H1 (cell line): Measurements from ENCODE around the gene FSD1L. TPM values are rescaled to one million over a fixed set of nuclear protein-coding genes. Genes with fewer than 3 reads are reported as not detected.

Experiments used
- CTCF ChIA-PET: fragments of 300-600 bp; sonication (Branson Sonifier 250); formaldehyde crosslinking; loops from one replicate; lab custom pipeline; 2021; ENCODE audit not compliant: partially characterized antibody; lab: Charles Lee
- POLR2A ChIA-PET: fragments of 300-600 bp; sonication (Branson Sonifier 250); formaldehyde crosslinking; loops from one replicate; lab custom pipeline; 2021; ENCODE audit warnings: inconsistent platforms; ENCODE audit not compliant: partially characterized antibody; lab: Charles Lee
- DNase-seq, 2 experiments: peaks; one replicate each; pipeline versions ENCODE4 v3.0.0 to v3.0.0-alpha.2; 2010 to 2022; ENCODE audit warnings: low spot score in 2 of 2, low read depth in 1 of 2, mixed read lengths in 1 of 2
- FAIRE-seq: peaks from 2 replicates; lab custom pipeline; 2011; peaks lifted over from hg19 to GRCh38; lab: Jason Lieb, UNC
- H2AFZ ChIP-seq: 2 replicates; pipeline ENCODE4 v1.8.1; 2012; ENCODE audit warnings: low read length, inconsistent platforms
- H2AK5ac ChIP-seq: 2 replicates; pipeline ENCODE4 v1.6.1; 2013; ENCODE audit warnings: low read depth, low read length
- H2BK120ac ChIP-seq: replicated peaks from 2 replicates; pipeline ENCODE3; 2013; ENCODE audit warnings: low read depth, low read length, inconsistent platforms
- H2BK12ac ChIP-seq: 2 replicates; pipeline ENCODE4 v1.6.1; 2013; ENCODE audit warnings: low read depth, low read length
- H2BK15ac ChIP-seq: 2 replicates; pipeline ENCODE4 v1.6.1; 2013; ENCODE audit warnings: low read length
- H2BK20ac ChIP-seq: 2 replicates; pipeline ENCODE4 v1.6.1; 2013; ENCODE audit warnings: low read length
- H2BK5ac ChIP-seq: 2 replicates; pipeline ENCODE4 v1.6.1; 2013; ENCODE audit warnings: low read depth, low read length
- H3K14ac ChIP-seq: 2 replicates; pipeline ENCODE4 v1.6.1; 2013; ENCODE audit warnings: inconsistent platforms; ENCODE audit not compliant: insufficient read length
- H3K18ac ChIP-seq: 2 replicates; pipeline ENCODE4 v1.6.1; 2013; ENCODE audit warnings: low read length; ENCODE audit errors: extremely low read depth
- H3K23ac ChIP-seq: 2 replicates; pipeline ENCODE4 v1.6.1; 2013; ENCODE audit warnings: inconsistent platforms; ENCODE audit not compliant: insufficient read length
- H3K23me2 ChIP-seq: 2 replicates; pipeline ENCODE4 v1.6.1; 2013; ENCODE audit warnings: low read depth, low read length
- H3K27ac ChIP-seq: 2 replicates; pipeline ENCODE4 v1.6.1; 2011; ENCODE audit warnings: low read depth, low read length, inconsistent platforms
- H3K27me3 ChIP-seq, 4 experiments: replicated peaks in 1 of 4; 1 replicate in 1 of 4; 2 replicates in 3 of 4; pipeline versions ENCODE4 v1.6.1 to v1.8.1; 2011 to 2013; ENCODE audit warnings: low read length in 3 of 4, mild to moderate bottlenecking in 3 of 4, inconsistent platforms in 2 of 4, mixed read lengths in 2 of 4, moderate library complexity in 1 of 4; ENCODE audit not compliant: control insufficient read depth in 3 of 4, insufficient read depth in 3 of 4; ENCODE audit errors: extremely low read depth in 1 of 4
- H3K36me3 ChIP-seq, 4 experiments: 2 replicates each; pipeline versions ENCODE4 v1.6.1 to v1.8.1; 2011 to 2013; ENCODE audit warnings: mild to moderate bottlenecking in 4 of 4, low read length in 3 of 4, moderate library complexity in 2 of 4, control low read depth in 1 of 4, inconsistent platforms in 1 of 4; ENCODE audit not compliant: insufficient read depth in 4 of 4, control insufficient read depth in 2 of 4
- H3K4ac ChIP-seq: replicated peaks from 2 replicates; pipeline ENCODE3; 2013; ENCODE audit warnings: low read length, low read depth, mixed read lengths, inconsistent platforms; ENCODE audit not compliant: insufficient read length
- H3K4me1 ChIP-seq, 4 experiments: replicated peaks in 1 of 4; 1 replicate in 1 of 4; 2 replicates in 3 of 4; pipeline versions ENCODE4 v1.6.1 to v1.8.1; 2011 to 2013; ENCODE audit warnings: low read length in 3 of 4, inconsistent platforms in 2 of 4, mixed read lengths in 1 of 4; ENCODE audit not compliant: insufficient read depth in 4 of 4, control insufficient read depth in 3 of 4
- H3K4me2 ChIP-seq, 2 experiments: 2 replicates each; pipeline versions ENCODE4 v1.6.1 to v1.8.1; 2011 to 2013; ENCODE audit warnings: low read depth in 2 of 2, low read length in 2 of 2, control low read depth in 1 of 2, inconsistent platforms in 1 of 2, mild to moderate bottlenecking in 1 of 2; ENCODE audit not compliant: insufficient read depth in 1 of 2
- H3K4me3 ChIP-seq, 4 experiments: fragments of 200-600, 300-600 bp in 1 of 4; sonication (generic), shearing (Covaris generic), sonication (Bioruptor Twin) in 1 of 4; 2 replicates each; pipeline versions ENCODE4 v1.5.1 to v1.8.1; 2011 to 2016; ENCODE audit warnings: low read length in 4 of 4, low read depth in 3 of 4, control low read depth in 2 of 4, inconsistent platforms in 2 of 4, mild to moderate bottlenecking in 2 of 4, mixed read lengths in 1 of 4, moderate library complexity in 1 of 4; ENCODE audit not compliant: insufficient read depth in 2 of 4; ENCODE audit errors: extremely low read depth in 1 of 4
- H3K56ac ChIP-seq: replicated peaks from 2 replicates; pipeline ENCODE3; 2013; ENCODE audit warnings: low read depth, mild to moderate bottlenecking, mixed read lengths, low read length, inconsistent platforms; ENCODE audit not compliant: insufficient read length
- H3K79me1 ChIP-seq: 2 replicates; pipeline ENCODE4 v1.6.1; 2013; ENCODE audit warnings: low read depth, low read length, control low read depth
- H3K79me2 ChIP-seq, 2 experiments: 2 replicates each; pipeline versions ENCODE4 v1.6.1 to v1.8.1; 2012 to 2013; ENCODE audit warnings: low read length in 2 of 2, mild to moderate bottlenecking in 2 of 2, inconsistent platforms in 1 of 2; ENCODE audit not compliant: insufficient read depth in 2 of 2, control insufficient read depth in 1 of 2
- H3K9ac ChIP-seq, 4 experiments: replicated peaks in 1 of 4; 1 replicate in 1 of 4; 2 replicates in 3 of 4; pipeline versions ENCODE4 v1.6.1 to v1.8.1; 2011 to 2013; ENCODE audit warnings: low read depth in 3 of 4, low read length in 3 of 4, control low read depth in 2 of 4, mild to moderate bottlenecking in 2 of 4, moderate library complexity in 2 of 4, inconsistent platforms in 1 of 4; ENCODE audit errors: extremely low read depth in 1 of 4
- H3K9me3 ChIP-seq, 2 experiments: 2 replicates each; pipeline versions ENCODE4 v1.6.1 to v1.8.1; 2012 to 2013; ENCODE audit warnings: mild to moderate bottlenecking in 2 of 2, moderate library complexity in 2 of 2, control low read depth in 1 of 2, inconsistent platforms in 1 of 2, low read depth in 1 of 2, low read length in 1 of 2, mixed read lengths in 1 of 2; ENCODE audit not compliant: insufficient read depth in 2 of 2
- H4K20me1 ChIP-seq, 2 experiments: replicated peaks in 1 of 2; 2 replicates each; pipeline versions ENCODE3 to v1.8.1; 2011 to 2013; ENCODE audit warnings: inconsistent platforms in 2 of 2, low read length in 2 of 2, mild to moderate bottlenecking in 1 of 2; ENCODE audit not compliant: insufficient read depth in 2 of 2, control insufficient read depth in 1 of 2
- H4K5ac ChIP-seq: 2 replicates; pipeline ENCODE4 v1.6.1; 2013; ENCODE audit warnings: low read length, low read depth, mixed read lengths, inconsistent platforms; ENCODE audit not compliant: insufficient read length
- H4K8ac ChIP-seq: 2 replicates; pipeline ENCODE4 v1.8.0; 2013; ENCODE audit warnings: mild to moderate bottlenecking, moderate library complexity, low read length, inconsistent platforms; ENCODE audit not compliant: insufficient read depth; ENCODE audit errors: extremely low read depth
- H4K91ac ChIP-seq: replicated peaks from 2 replicates; pipeline ENCODE3; 2013; ENCODE audit warnings: low read length, mixed read lengths, inconsistent platforms; ENCODE audit not compliant: insufficient read length
- CBX5 ChIP-seq: fragments of 300-800, 300-1000 bp; sonication (generic); IDR thresholded peaks from 2 replicates; pipeline ENCODE4 v1.7.1; 2016; ENCODE audit warnings: antibody characterized with exemption, low read length, low read depth
- GTF2F1 ChIP-seq: IDR thresholded peaks from 2 replicates; pipeline ENCODE4 v1.6.1; 2012; ENCODE audit warnings: low read depth, low read length, improper control_type of control experiment, borderline replicate concordance
- NRF1 ChIP-seq: IDR thresholded peaks from 2 replicates; pipeline ENCODE4 v1.6.1; 2011; ENCODE audit warnings: mild to moderate bottlenecking, low read depth, low read length, improper control_type of control experiment
- RAD21 ChIP-seq, 2 experiments: IDR thresholded peaks in 1 of 2; conservative IDR thresholded peaks in 1 of 2; 2 replicates each; pipeline ENCODE4 v1.6.1; 2011; ENCODE audit warnings: low read depth in 2 of 2, low read length in 2 of 2, improper control_type of control experiment in 1 of 2, inconsistent platforms in 1 of 2, mild to moderate bottlenecking in 1 of 2, moderate library complexity in 1 of 2
- SAP30 ChIP-seq: fragments of 300-600 bp; sonication (generic); IDR thresholded peaks from 2 replicates; pipeline ENCODE4 v1.7.1; 2012; ENCODE audit warnings: low read length, moderate library complexity, mild to moderate bottlenecking, inconsistent platforms; ENCODE audit not compliant: insufficient read depth, insufficient replicate concordance
- SP2 ChIP-seq: IDR thresholded peaks from 2 replicates; pipeline ENCODE4 v1.6.1; 2012; ENCODE audit warnings: mild to moderate bottlenecking, low read length, inconsistent platforms
- TAF1 ChIP-seq: IDR thresholded peaks from 2 replicates; pipeline ENCODE4 v1.6.1; 2011; ENCODE audit warnings: mild to moderate bottlenecking, low read depth, low read length
- WGBS, 2 experiments: shearing (Covaris generic) in 1 of 2; methylation state at CpG; one replicate each; pipeline versions ENCODE4 v1.1.6 to v1.1.7; 2013 to 2015; ENCODE audit warnings: low lambda C conversion rate in 2 of 2, mixed read lengths in 2 of 2, inconsistent platforms in 1 of 2, low coverage in 1 of 2, missing lambda C conversion rate in 1 of 2; ENCODE audit not compliant: insufficient replicate concordance in 2 of 2, insufficient coverage in 1 of 2, insufficient read length in 1 of 2; ENCODE audit errors: extremely low coverage in 1 of 2, missing lambda C conversion rate in 1 of 2; 5-methylcytosine and 5-hydroxymethylcytosine counted together
- polyA plus RNA-seq, 7 experiments: library from polyadenylated mRNA; depleted of rRNA in 3 of 7; stranded (reverse) in 5 of 7; unstranded in 2 of 7; fragments of >200 nt in 5 of 7; fragments of 200-250 nt in 2 of 7; gene quantifications; 1 replicate in 5 of 7; 2 replicates in 1 of 7; 4 replicates in 1 of 7; pipeline versions ENCODE4 v1.2.1 to v1.2.3, GENCODE V29; 2011 to 2013; ENCODE audit warnings: missing spikeins in 2 of 7, mixed read lengths in 2 of 7
- total RNA-seq: library from RNA; stranded (reverse); fragmentation: NEBNext Ultra II Directional; extraction: Animal tissue kit (Norgen Biotek cat#: 25700); gene quantifications from 2 replicates; pipeline ENCODE4 v1.2.1, GENCODE V29; 2021
- TF ChIP-seq, protein P1 (sequence below): IDR thresholded peaks from 2 replicates; pipeline ENCODE4 v1.6.1; 2012; ENCODE audit warnings: inconsistent platforms

Gene FSD1L
- total and polyA plus RNA-seq, 2 of the 8 experiments (the other 6 are each of a cell fraction or from before 2014, with no cell fraction given), result 0.91 to 4.8 TPM

DNA sequence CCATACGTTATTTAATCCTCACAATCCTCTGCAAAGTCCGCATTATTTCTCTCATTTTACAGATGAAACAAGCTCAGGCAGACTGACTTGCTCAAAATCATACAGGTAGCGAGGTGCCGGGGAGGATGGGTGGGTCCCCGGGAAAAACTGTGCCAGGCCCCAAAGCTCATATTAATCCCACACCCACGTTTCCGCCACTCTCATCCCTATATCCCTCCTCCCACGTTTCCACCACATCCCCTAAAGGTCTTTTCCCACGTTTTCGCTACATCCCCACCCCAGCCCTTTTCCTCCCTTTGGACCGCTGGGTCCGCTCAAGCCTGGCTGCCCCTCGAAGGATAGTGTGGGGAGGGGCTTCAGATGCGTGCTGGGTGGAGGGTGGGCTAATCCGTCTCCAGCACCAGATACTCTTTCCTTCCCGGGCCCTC is 434 bp upstream of the FSD1L start:
- Histone ChIP-seq H2BK12ac (no peak overlapping the region), H3K4me3 (peak overlapping the region; percentile 63 to 81 (median 76)), H3K4me1 (peaks cover 0 to 5% (median 3%) of the 10 kb centered on the region in 4 experiments; a peak in 1 of 7 replicates), H3K14ac (no peak overlapping the region), H2AK5ac (no peak overlapping the region), H3K27ac (no peak overlapping the region), H3K23me2 (peaks cover 9% of the 10 kb centered on the region), H3K4ac (no peak overlapping the region), H3K79me1 (no peaks in the 10 kb centered on the region), H2BK15ac (peak overlapping the region; percentile 22; the same call in 1 of the 2 replicates), H2BK120ac (no peak overlapping the region), H2BK5ac (no peak overlapping the region), H4K8ac (peak overlapping the region; percentile 73), H3K4me2 (peak overlapping the region; percentile 67 to 88), H4K5ac (peak overlapping the region; percentile 44), H3K9ac (peak overlapping the region in 3 of 4 experiments; percentile 33 to 77 (median 76); a peak in 5 of 7 replicates), H4K91ac (peak overlapping the region; percentile 35), H3K18ac (peak overlapping the region; percentile 75; the same call in 1 of the 2 replicates), H2AFZ (peak overlapping the region; percentile 68; the same call in 1 of the 2 replicates), H3K23ac (no peak overlapping the region), H3K79me2 (peaks cover 0 to 29% of the 10 kb centered on the region in 2 experiments; a peak in 3 of 4 replicates), H3K36me3 (no peaks in the 10 kb centered on the region), H3K9me3 (no peaks in the 10 kb centered on the region), H4K20me1 (peaks cover 0 to 2% of the 10 kb centered on the region in 2 experiments), H3K27me3 (no peaks in the 10 kb centered on the region), H3K56ac (no peak overlapping the region), H2BK20ac (no peak overlapping the region)
- ChIA-PET POLR2A (interaction anchor here (0.8 kb wide), 1 partner anchor 12 kb away, joined by 3 read pairs; no protein-coding TSS in a partner anchor), CTCF (interaction anchor here (1.0 to 1.7 kb wide), 4 partner anchors 14 to 136 kb away, joined by 3 to 5 read pairs (median 4); no protein-coding TSS in a partner anchor)
- no peak for TF ChIP-seq SP2
- TF ChIP-seq, protein P1, sequence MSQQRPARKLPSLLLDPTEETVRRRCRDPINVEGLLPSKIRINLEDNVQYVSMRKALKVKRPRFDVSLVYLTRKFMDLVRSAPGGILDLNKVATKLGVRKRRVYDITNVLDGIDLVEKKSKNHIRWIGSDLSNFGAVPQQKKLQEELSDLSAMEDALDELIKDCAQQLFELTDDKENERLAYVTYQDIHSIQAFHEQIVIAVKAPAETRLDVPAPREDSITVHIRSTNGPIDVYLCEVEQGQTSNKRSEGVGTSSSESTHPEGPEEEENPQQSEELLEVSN, result 0 out of 2 replicates have a peak, but pooled peaks have one; percentile 15
- TF ChIP-seq CBX5, result no peak
- TF ChIP-seq RAD21 (IDR thresholded peaks at IDR 0.05 in 1 of 2, conservative IDR thresholded peaks at IDR 0.05 in 1 of 2; ENCODE audit: low read depth in 2 of 2, low read length in 2 of 2), result no peak
- no peak for TF ChIP-seq SAP30
- no peak for TF ChIP-seq GTF2F1
- no peak for TF ChIP-seq TAF1
- TF ChIP-seq NRF1, result no peak
- DNase-seq, result no peak
- 22% methylated on average over 15 of the region's 16 CpGs; no CpG with 5 or more reads in 1 of the 2 experiments for WGBS, 2 experiments
- no peak for FAIRE-seq
